Parietal lobe (tissue), 2 donors: ENCODE data around the gene MBTPS1. TPM values are rescaled to one million over a fixed set of nuclear protein-coding genes. Genes with fewer than 3 reads are reported as not detected.

ENCODE experiments used
- small RNA-seq: library from RNA; depleted of rRNA; stranded (forward); fragments of <200 nt; gene quantifications from one replicate; pipeline ENCODE3, GENCODE V24; 2014; ENCODE audit warnings: low replicate concordance
- total RNA-seq: library from RNA; depleted of rRNA; stranded (reverse); fragments of >200 nt; gene quantifications from one replicate; pipeline ENCODE4 v1.2.3, GENCODE V29; 2014

The MBTPS1 gene
- total RNA-seq, result 138 TPM

GRCh38 chr16:84116720-84117493 lies at the start of gene MBTPS1:
Gene MBTPS1, minus strand, starts transcription at chr16:84116942. Its CDS starts 15,159 bp downstream, at chr16:84101783.

GRCh38 chr16:84144859-84145639 lies 28.3 kb upstream of the MBTPS1 start, which contains the start of the genes DNAAF1 and HSDL1:
Gene DNAAF1, plus strand, starts transcription at chr16:84145308. Its CDS starts 133 bp downstream, at chr16:84145441.
Gene HSDL1, minus strand, starts transcription at chr16:84145177. Its CDS starts 13,856 bp downstream, at chr16:84131321.

GRCh38 chr16:84042308-84042878 lies 74.3 kb downstream of the MBTPS1 start, which contains the start of gene SLC38A8:
Gene SLC38A8, minus strand, starts transcription at chr16:84042795. Its CDS starts 638 bp downstream, at chr16:84042157.

Small RNA genes lying within 50 kb of the gene (small RNA-seq; reads per million reads assigned to genes)
- gene RNA5SP432, result 0.12 reads per million

Other genes starting within 250 kb of the MBTPS1 start
- gene MLYCD, start 217.8 kb downstream of the MBTPS1 start, total RNA-seq, result 11.3 TPM
- not detected for gene OSGIN1, start 163.7 kb downstream of the MBTPS1 start, total RNA-seq
- gene NECAB2, start 148.7 kb downstream of the MBTPS1 start, total RNA-seq, result 0.63 TPM
- gene SLC38A8, start 74.1 kb downstream of the MBTPS1 start, total RNA-seq, result not detected
- 146 TPM for gene HSDL1, start 28.2 kb upstream of the MBTPS1 start, total RNA-seq
- 0.94 TPM for gene DNAAF1, start 28.4 kb upstream of the MBTPS1 start, total RNA-seq
- 36.3 TPM for gene TAF1C, start 70.1 kb upstream of the MBTPS1 start, total RNA-seq
- gene ADAD2, start 74.2 kb upstream of the MBTPS1 start, total RNA-seq, result not detected
- not detected for gene KCNG4, start 123.1 kb upstream of the MBTPS1 start, total RNA-seq
- 0.31 TPM for gene WFDC1, start 177.9 kb upstream of the MBTPS1 start, total RNA-seq